HUES6 (cell line): ENCODE results near the gene TMEM167A.

ENCODE experiments used
- H3K27ac ChIP-seq: 2 replicates; pipeline ENCODE4 v1.7.0; 2013; ENCODE audit warnings: low read depth, mild to moderate bottlenecking, low read length, inconsistent platforms
- H3K27me3 ChIP-seq: 2 replicates; pipeline ENCODE4 v1.6.1; 2013; ENCODE audit warnings: low read length; ENCODE audit not compliant: control insufficient read depth, insufficient read depth
- H3K36me3 ChIP-seq: 2 replicates; pipeline ENCODE4 v1.6.1; 2013; ENCODE audit warnings: low read length; ENCODE audit not compliant: control insufficient read depth, insufficient read depth
- H3K4me1 ChIP-seq: 2 replicates; pipeline ENCODE4 v1.6.1; 2013; ENCODE audit warnings: low read length; ENCODE audit not compliant: control insufficient read depth, insufficient read depth
- H3K4me3 ChIP-seq: 2 replicates; pipeline ENCODE4 v1.5.1; 2013; ENCODE audit warnings: low read depth, low read length
- H3K9ac ChIP-seq: one replicate; pipeline ENCODE4 v1.6.1; 2013; ENCODE audit warnings: mild to moderate bottlenecking, low read length
- H3K9me3 ChIP-seq: 2 replicates; pipeline ENCODE4 v1.6.1; 2013; ENCODE audit warnings: low read depth, low read length; ENCODE audit not compliant: control insufficient read depth, insufficient read depth

The TMEM167A gene

DNA sequence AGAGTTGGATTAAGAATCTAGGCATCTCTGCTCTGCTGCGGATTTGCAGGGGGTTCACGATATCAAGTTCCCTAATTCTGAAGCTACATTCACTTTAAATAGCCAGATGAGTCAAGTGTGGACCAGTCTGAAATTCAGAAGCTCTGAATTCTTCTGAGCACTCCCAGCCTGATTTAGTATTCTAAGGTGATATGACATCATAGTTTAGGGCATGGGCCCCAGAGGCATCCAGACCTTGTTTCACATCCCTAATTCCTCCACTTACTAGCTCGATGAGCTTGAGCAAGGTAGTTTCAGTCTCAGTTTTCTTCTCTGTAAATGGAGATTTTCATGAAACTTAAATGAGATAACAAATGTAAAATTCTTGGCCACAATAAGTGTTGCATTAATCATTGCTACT, 65.2 kb downstream of the TMEM167A start:
- H3K4me3 ChIP-seq: no peak overlapping the region
- peaks cover 12% of the 10 kb centered on the region for H3K4me1 ChIP-seq
- no peak overlapping the region for H3K9ac ChIP-seq
- no peaks in the 10 kb centered on the region for H3K27me3 ChIP-seq
- H3K27ac ChIP-seq: no peak overlapping the region
- peaks cover 11% of the 10 kb centered on the region; the same call in 1 of the 2 replicates for H3K9me3 ChIP-seq
- H3K36me3 ChIP-seq: no peaks in the 10 kb centered on the region

DNA sequence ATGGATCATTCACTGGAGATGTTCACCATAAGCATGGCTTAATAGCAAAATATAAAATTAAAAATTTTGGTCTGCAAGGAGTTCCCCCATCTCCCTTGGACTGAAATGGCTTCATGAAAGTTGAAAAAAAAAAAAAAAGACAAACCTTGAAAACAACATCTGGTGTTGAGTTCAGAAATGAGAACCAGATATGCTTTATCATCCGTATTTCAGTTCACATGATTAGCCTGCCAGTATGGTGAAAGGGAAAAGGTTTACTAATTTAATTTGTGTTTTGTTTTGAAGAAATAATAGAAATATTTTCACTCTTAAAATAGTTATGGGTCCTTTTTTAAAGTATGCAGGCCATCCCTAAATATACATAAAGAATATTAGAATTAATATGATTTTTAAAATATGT, 67.8 kb downstream of the TMEM167A start:
- Histone ChIP-seq H3K36me3 (no peaks in the 10 kb centered on the region), H3K4me1 (peaks cover 7% of the 10 kb centered on the region; the same call in 1 of the 2 replicates), H3K9ac (no peak overlapping the region), H3K27me3 (no peaks in the 10 kb centered on the region), H3K4me3 (no peak overlapping the region), H3K9me3 (peaks cover 11% of the 10 kb centered on the region; the same call in 1 of the 2 replicates), H3K27ac (no peak overlapping the region)

DNA sequence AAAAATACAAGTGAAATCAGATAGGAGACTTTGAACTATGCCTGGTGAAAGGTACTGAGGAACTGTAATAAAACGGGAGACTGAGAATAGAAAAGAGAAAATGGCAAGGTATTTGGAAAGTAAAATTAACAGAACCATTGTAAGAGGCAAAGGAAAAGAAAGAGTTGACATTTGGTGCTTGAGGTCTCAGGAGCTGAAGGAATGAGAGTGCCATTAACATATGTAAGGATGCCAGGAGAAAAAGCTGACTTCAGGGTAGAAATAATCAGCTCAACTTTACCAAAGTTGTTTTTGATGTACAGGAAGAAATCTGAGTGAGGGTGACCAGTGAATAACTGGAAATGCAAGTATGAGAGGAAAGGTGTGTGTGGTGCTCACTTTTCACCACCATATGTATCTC, 69.4 kb downstream of the TMEM167A start:
- no peak overlapping the region for H3K9ac ChIP-seq

DNA sequence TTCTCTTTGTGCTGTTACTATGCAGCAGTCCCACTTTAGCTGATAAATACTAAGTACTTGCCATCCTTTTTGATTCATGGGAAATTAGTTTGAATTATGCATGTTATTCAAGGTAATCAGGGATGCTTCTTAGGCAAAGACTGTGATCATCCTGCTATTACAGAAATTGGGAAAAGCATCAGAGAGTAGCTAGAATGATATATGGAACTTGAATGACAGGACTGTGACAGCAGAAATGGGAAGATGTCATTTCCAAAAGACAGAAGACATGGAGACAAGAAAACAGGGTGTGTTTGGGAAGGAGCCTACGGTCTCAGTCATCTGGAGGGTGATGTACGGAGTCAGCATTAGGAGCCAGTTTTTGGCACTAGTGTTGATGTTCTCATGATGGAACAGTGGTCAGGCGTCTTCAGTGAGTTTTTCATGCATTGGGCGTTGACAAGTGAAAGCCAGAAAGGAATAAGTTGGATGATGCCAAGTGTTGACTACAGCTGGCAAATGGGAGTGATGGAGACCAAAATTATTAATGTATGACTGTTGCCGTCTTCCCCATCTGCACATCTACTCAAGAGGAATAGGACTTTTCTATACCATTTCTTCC, 70.4 kb downstream of the TMEM167A start:
- peaks cover 3% of the 10 kb centered on the region; the same call in 1 of the 2 replicates for H3K9me3 ChIP-seq
- H3K36me3 ChIP-seq: no peaks in the 10 kb centered on the region
- no peak overlapping the region for H3K4me3 ChIP-seq
- no peak overlapping the region for H3K9ac ChIP-seq
- peaks cover 23% of the 10 kb centered on the region for H3K4me1 ChIP-seq
- H3K27ac ChIP-seq: no peak overlapping the region
- no peaks in the 10 kb centered on the region for H3K27me3 ChIP-seq

More for the DNA sequence above, 69.4 kb downstream of the TMEM167A start:
- Histone ChIP-seq H3K4me3 (no peak overlapping the region), H3K4me1 (peaks cover 18% of the 10 kb centered on the region), H3K9me3 (peaks cover 7% of the 10 kb centered on the region; the same call in 1 of the 2 replicates), H3K27ac (no peak overlapping the region), H3K36me3 (no peaks in the 10 kb centered on the region), H3K27me3 (no peaks in the 10 kb centered on the region)

DNA sequence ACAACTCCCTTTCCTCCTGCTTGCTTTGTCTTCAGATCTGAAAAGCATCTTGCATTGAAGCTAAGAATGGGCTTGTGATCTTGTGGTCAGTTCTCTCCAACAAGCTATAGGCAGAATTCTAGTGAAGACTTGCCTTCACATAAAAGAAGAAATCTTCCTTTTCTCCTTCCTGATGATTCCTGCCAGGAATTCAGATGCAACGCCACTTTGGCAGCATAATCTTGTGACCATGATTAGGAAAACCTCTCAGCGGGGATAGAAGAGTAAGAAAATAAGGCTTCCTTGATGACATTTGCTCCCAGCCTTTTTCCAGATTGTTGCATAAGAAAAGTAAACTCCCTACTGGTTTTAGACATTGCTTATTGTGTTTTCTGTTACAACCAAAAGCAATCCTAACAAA, 73.4 kb downstream of the TMEM167A start:
- Histone ChIP-seq H3K9ac (no peak overlapping the region), H3K9me3 (no peaks in the 10 kb centered on the region), H3K27ac (no peak overlapping the region), H3K36me3 (no peaks in the 10 kb centered on the region), H3K27me3 (no peaks in the 10 kb centered on the region), H3K4me1 (peaks cover 42% of the 10 kb centered on the region), H3K4me3 (no peak overlapping the region)
